BLaER1 treated with 17β-estradiol and CSF1 and Interleukin-3, amounts not matched to agents 10 nM and 100 nM (cell line): ENCODE data around the gene DNAJC12.
"Not testable (repeated sequence)": the region's sequence is repeated elsewhere in the genome, so short reads cannot be mapped to it uniquely, and the experiment has no call there.

Source experiments
- H3K27ac ChIP-seq, 11 experiments: shearing (Covaris generic); formaldehyde crosslinking; 2 replicates each; pipeline ENCODE4 v1.8.1; 2022
- H3K27me3 ChIP-seq, 11 experiments: shearing (Covaris generic); formaldehyde crosslinking; 2 replicates each; pipeline ENCODE4 v1.8.1; 2022
- H3K36me3 ChIP-seq, 11 experiments: shearing (Covaris generic); formaldehyde crosslinking; 2 replicates each; pipeline ENCODE4 v1.8.1; 2022
- H3K4me1 ChIP-seq, 10 experiments: shearing (Covaris generic); formaldehyde crosslinking; 2 replicates each; pipeline ENCODE4 v1.8.1; 2022
- H3K4me2 ChIP-seq, 11 experiments: shearing (Covaris generic); formaldehyde crosslinking; 2 replicates each; pipeline ENCODE4 v1.8.1; 2022
- H3K4me3 ChIP-seq, 10 experiments: shearing (Covaris generic); formaldehyde crosslinking; 2 replicates each; pipeline ENCODE4 v1.8.1; 2022
- H3K9ac ChIP-seq, 11 experiments: shearing (Covaris generic); formaldehyde crosslinking; 2 replicates each; pipeline ENCODE4 v1.8.1; 2022
- H3K9me3 ChIP-seq, 11 experiments: shearing (Covaris generic); formaldehyde crosslinking; replicated peaks in 1 of 11; 2 replicates each; pipeline ENCODE4 v1.8.1; 2022
- H4K20me1 ChIP-seq, 11 experiments: shearing (Covaris generic); formaldehyde crosslinking; 2 replicates each; pipeline ENCODE4 v1.8.1; 2022
- Cebpa-rat ChIP-seq, 11 experiments: shearing (Covaris generic); IDR thresholded peaks; 2 replicates each; pipeline ENCODE4 v1.8.1; 2022

DNAJC12 gene

GRCh38 chr10:67776371-67776770 lies 61.6 kb downstream of the DNAJC12 start:
- no peaks in the 10 kb centered on the region for H4K20me1 ChIP-seq
- no peak overlapping the region for H3K4me3 ChIP-seq
- no peak overlapping the region; a peak in 1 of 22 replicates for H3K9ac ChIP-seq
- TF ChIP-seq Cebpa-rat (IDR thresholded peaks at IDR 0.05) = no peak
- peaks cover 0 to 21% (median 10%) of the 10 kb centered on the region in 10 experiments; a peak in 14 of 20 replicates for H3K4me1 ChIP-seq
- H3K27ac ChIP-seq = no peak overlapping the region
- no peaks in the 10 kb centered on the region for H3K36me3 ChIP-seq
- no peaks in the 10 kb centered on the region for H3K27me3 ChIP-seq
- no peaks in the 10 kb centered on the region for H3K9me3 ChIP-seq
- no peak overlapping the region for H3K4me2 ChIP-seq

DNA sequence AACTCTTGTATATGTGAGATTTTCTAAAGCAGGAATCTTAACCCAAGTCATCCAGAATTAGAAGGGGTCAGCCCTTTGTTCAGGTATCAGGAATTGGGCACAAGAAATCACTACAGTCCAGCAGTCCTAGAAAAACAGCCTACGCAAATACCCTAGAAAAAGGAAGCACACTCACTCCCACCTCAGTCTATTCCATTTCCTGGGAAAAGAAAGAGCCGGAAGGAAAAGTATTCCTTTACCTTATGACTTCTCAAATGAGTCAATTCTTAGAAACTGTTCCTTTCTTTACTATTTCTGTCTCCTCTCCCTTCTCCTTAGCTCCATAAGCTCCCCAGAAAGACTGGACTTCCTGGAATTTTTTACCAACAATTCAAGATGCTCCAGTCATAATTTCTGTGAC lies 62.7 kb downstream of the DNAJC12 start:
- Histone ChIP-seq H3K27me3 (no peaks in the 10 kb centered on the region), H3K9me3 (no peaks in the 10 kb centered on the region), H3K36me3 (no peaks in the 10 kb centered on the region), H3K4me2 (no peak overlapping the region), H3K27ac (no peak overlapping the region), H3K9ac (no peak overlapping the region), H4K20me1 (no peaks in the 10 kb centered on the region), H3K4me1 (peaks cover 7 to 32% (median 20%) of the 10 kb centered on the region in 10 experiments; a peak in 19 of 20 replicates), H3K4me3 (no peak overlapping the region)
- no peak for TF ChIP-seq Cebpa-rat (IDR thresholded peaks at IDR 0.05)

GRCh38 chr10:67772894-67773511 lies 65.0 kb downstream of the DNAJC12 start:
- H3K9ac ChIP-seq = no peak overlapping the region
- peaks cover 7 to 36% (median 21%) of the 10 kb centered on the region in 10 experiments; a peak in 19 of 20 replicates for H3K4me1 ChIP-seq
- H3K27me3 ChIP-seq = no peaks in the 10 kb centered on the region
- no peak overlapping the region for H3K4me3 ChIP-seq
- peak overlapping the region in 8 of 11 experiments; percentile 4 to 77 (median 45); a peak in 13 of 22 replicates for H3K4me2 ChIP-seq
- no peak for TF ChIP-seq Cebpa-rat (IDR thresholded peaks at IDR 0.05)
- H3K9me3 ChIP-seq = no peaks in the 10 kb centered on the region
- no peaks in the 10 kb centered on the region for H3K36me3 ChIP-seq
- H4K20me1 ChIP-seq = no peaks in the 10 kb centered on the region
- peak overlapping the region in 5 of 11 experiments; percentile 29 to 61 (median 53); a peak in 7 of 22 replicates for H3K27ac ChIP-seq

GRCh38 chr10:67772151-67772550 lies 65.8 kb downstream of the DNAJC12 start:
- Histone ChIP-seq H3K4me1 (peaks cover 7 to 36% (median 21%) of the 10 kb centered on the region in 10 experiments; a peak in 19 of 20 replicates), H3K36me3 (no peaks in the 10 kb centered on the region), H3K9ac (no peak overlapping the region), H3K4me3 (no peak overlapping the region), H3K9me3 (no peaks in the 10 kb centered on the region), H3K27me3 (no peaks in the 10 kb centered on the region), H3K4me2 (peak overlapping the region in 6 of 11 experiments; percentile 38 to 77 (median 53); a peak in 9 of 22 replicates), H4K20me1 (no peaks in the 10 kb centered on the region), H3K27ac (peak overlapping the region in 3 of 11 experiments; percentile 33 to 61 (median 53); a peak in 4 of 22 replicates)
- TF ChIP-seq Cebpa-rat (IDR thresholded peaks at IDR 0.05) = no peak

- Histone ChIP-seq H3K36me3 (no peaks in the 10 kb centered on the region), H3K9me3 (no peaks in the 10 kb centered on the region), H3K9ac (no peak overlapping the region), H3K4me2 (peak overlapping the region; percentile 17 to 69 (median 49); a peak in 20 of 22 replicates), H3K4me3 (no peak overlapping the region), H3K4me1 (peaks cover 7 to 36% (median 21%) of the 10 kb centered on the region in 10 experiments; a peak in 19 of 20 replicates), H3K27me3 (no peaks in the 10 kb centered on the region), H4K20me1 (no peaks in the 10 kb centered on the region), H3K27ac (peak overlapping the region in 7 of 11 experiments; percentile 6 to 54 (median 33); a peak in 9 of 22 replicates)
- TF ChIP-seq Cebpa-rat (IDR thresholded peaks at IDR 0.05) = no peak
Measured at GRCh38 chr10:67771200-67771599, 66.8 kb downstream of the DNAJC12 start.

- H4K20me1 ChIP-seq = no peaks in the 10 kb centered on the region
- H3K27ac ChIP-seq = peak overlapping the region in 1 of 11 experiments; percentile 50; a peak in 1 of 22 replicates
- no peak for TF ChIP-seq Cebpa-rat (IDR thresholded peaks at IDR 0.05)
- H3K27me3 ChIP-seq = no peaks in the 10 kb centered on the region
- H3K36me3 ChIP-seq = no peaks in the 10 kb centered on the region
- no peak overlapping the region for H3K4me3 ChIP-seq
- peaks cover 7 to 38% (median 21%) of the 10 kb centered on the region in 10 experiments; a peak in 19 of 20 replicates for H3K4me1 ChIP-seq
- peak overlapping the region; percentile 17 to 69 (median 49); a peak in 20 of 22 replicates for H3K4me2 ChIP-seq
- H3K9me3 ChIP-seq = no peaks in the 10 kb centered on the region
- H3K9ac ChIP-seq = no peak overlapping the region
Measured at GRCh38 chr10:67770537-67770936, 67.5 kb downstream of the DNAJC12 start.

DNA sequence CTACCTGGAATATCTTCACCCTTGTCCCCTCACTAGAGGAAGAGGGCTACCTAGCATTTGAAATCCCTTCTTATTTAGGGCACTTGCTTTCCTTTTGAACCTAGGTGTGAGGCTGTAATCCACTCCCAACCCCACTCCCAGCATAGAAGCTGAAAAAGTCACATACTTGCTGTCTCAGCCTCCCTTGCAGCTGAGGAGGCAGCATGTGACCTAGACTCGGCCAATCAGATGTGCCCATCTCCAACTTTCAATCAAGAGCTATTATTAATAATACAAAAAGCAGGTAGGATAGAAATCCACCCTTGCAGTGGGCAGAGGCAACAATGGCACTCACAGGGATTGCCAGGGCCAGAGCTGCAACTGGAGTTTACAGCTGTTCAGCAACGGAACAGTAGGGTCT lies 70.7 kb downstream of the DNAJC12 start:
- no peak overlapping the region for H3K4me2 ChIP-seq

GRCh38 chr10:67764012-67764822 lies 73.8 kb downstream of the DNAJC12 start:
- H3K27ac ChIP-seq = peak overlapping the region; percentile 83 to 96 (median 90)
- H3K4me3 ChIP-seq = peak overlapping the region; percentile 65 to 83 (median 72)
- no peaks in the 10 kb centered on the region for H4K20me1 ChIP-seq
- H3K9ac ChIP-seq = peak overlapping the region; percentile 85 to 96 (median 93)
- TF ChIP-seq Cebpa-rat (IDR thresholded peaks at IDR 0.05) = no peak
- H3K4me1 ChIP-seq = peaks cover 0 to 26% (median 10%) of the 10 kb centered on the region in 10 experiments; a peak in 12 of 20 replicates
- no peaks in the 10 kb centered on the region for H3K9me3 ChIP-seq
- no peaks in the 10 kb centered on the region for H3K27me3 ChIP-seq
- H3K4me2 ChIP-seq = peak overlapping the region; percentile 71 to 91 (median 83)
- H3K36me3 ChIP-seq = no peaks in the 10 kb centered on the region

More for the DNA sequence above, 70.7 kb downstream of the DNAJC12 start:
- H3K27me3 ChIP-seq = no peaks in the 10 kb centered on the region
- no peak overlapping the region for H3K27ac ChIP-seq
- H3K4me3 ChIP-seq = no peak overlapping the region
- no peaks in the 10 kb centered on the region for H3K36me3 ChIP-seq
- no peak overlapping the region for H3K9ac ChIP-seq
- peaks cover 7 to 38% (median 22%) of the 10 kb centered on the region in 10 experiments; a peak in 19 of 20 replicates for H3K4me1 ChIP-seq
- no peaks in the 10 kb centered on the region for H4K20me1 ChIP-seq
- TF ChIP-seq Cebpa-rat (IDR thresholded peaks at IDR 0.05) = no peak
- H3K9me3 ChIP-seq = no peaks in the 10 kb centered on the region

- Histone ChIP-seq H3K27me3 (no peaks in the 10 kb centered on the region), H3K9me3 (no peaks in the 10 kb centered on the region), H3K4me3 (peak overlapping the region; percentile 65 to 83 (median 72)), H3K9ac (peak overlapping the region; percentile 85 to 96 (median 93); a peak in 21 of 22 replicates), H4K20me1 (no peaks in the 10 kb centered on the region), H3K36me3 (no peaks in the 10 kb centered on the region), H3K27ac (peak overlapping the region; percentile 35 to 96 (median 89); a peak in 19 of 22 replicates), H3K4me1 (peaks cover 0 to 26% (median 10%) of the 10 kb centered on the region in 10 experiments; a peak in 12 of 20 replicates), H3K4me2 (peak overlapping the region; percentile 71 to 91 (median 85))
- no peak for TF ChIP-seq Cebpa-rat (IDR thresholded peaks at IDR 0.05)
Measured at GRCh38 chr10:67763499-67764011, 74.4 kb downstream of the DNAJC12 start.

DNA sequence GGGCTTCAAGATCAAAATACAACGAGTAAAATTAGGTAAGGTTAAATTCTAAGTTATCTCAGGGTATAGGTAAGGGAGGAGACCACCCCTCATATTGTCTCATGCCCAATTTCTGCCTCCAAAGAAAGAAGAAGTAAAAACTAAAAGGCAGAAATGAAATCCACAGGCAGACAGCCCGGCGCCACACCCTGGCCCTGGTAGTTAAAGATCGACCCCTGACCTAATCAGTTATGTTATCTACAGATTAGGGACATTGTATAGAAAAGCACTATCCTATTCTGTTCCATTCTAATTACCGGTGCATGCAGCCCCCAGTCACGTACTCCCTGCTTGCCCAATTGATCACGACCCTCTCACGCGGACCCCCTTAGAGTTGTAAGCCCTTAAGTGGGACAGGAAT lies 75.4 kb downstream of the DNAJC12 start:
- Histone ChIP-seq H3K4me2 (peak overlapping the region in 6 of 11 experiments; percentile 71 to 91 (median 86); a peak in 9 of 22 replicates), H3K4me1 (peaks cover 0 to 26% (median 10%) of the 10 kb centered on the region in 10 experiments; a peak in 12 of 20 replicates), H3K27ac (peak overlapping the region in 1 of 11 experiments; percentile 32; a peak in 1 of 22 replicates)
- H3K4me3 ChIP-seq, H4K20me1 ChIP-seq, H3K9me3 ChIP-seq, H3K9ac ChIP-seq, H3K27me3 ChIP-seq, H3K36me3 ChIP-seq: not testable (repeated sequence)
